ENCODE data around the gene BORCS5. TPM values are rescaled to one million over a fixed set of nuclear protein-coding genes. Genes with fewer than 3 reads are reported as not detected.

The BORCS5 gene
- total and polyA plus RNA-seq, 2 experiments from 2014 or later, result 7.7 to 14.1 TPM

DNA sequence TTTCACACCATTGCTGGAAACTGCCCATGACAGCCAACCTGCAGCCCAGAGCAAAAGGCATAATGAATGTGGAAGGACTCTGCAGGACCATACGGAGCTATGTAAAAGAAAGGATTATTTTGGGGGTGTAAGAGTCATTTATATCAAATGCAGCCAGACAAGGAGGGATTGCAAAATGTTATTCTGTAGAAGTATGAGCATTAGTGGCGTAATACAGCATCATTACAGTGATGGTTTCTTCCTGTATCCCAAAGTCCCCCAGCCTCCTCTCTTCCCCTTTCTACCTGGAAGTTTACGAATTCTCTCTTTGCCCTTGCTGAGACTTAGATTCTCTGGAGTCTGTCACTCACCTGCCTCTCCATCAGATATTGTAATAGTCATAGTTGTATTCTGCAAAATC, 89.9 kb downstream of the BORCS5 start:
- H3K9me3 ChIP-seq (ENCODE audit: low read depth), result no peaks in the 10 kb centered on the region
- in situ Hi-C loops (cut with MboI), result no loop called here
- H3K4me1 ChIP-seq (ENCODE audit: insufficient read depth), result peaks cover 13% of the 10 kb centered on the region
- TF ChIP-seq EZH2phosphoT487 (IDR thresholded peaks at IDR 0.05; ENCODE audit: insufficient read depth, low read depth) (no peak), EZH2 (IDR thresholded peaks at IDR 0.05; ENCODE audit: insufficient read depth, poor library complexity, severe bottlenecking) (no peak)
- no peak overlapping the region for H3K4me2 ChIP-seq (ENCODE audit: unreplicated experiment)
- DNase-seq, result no peak
- H3F3A ChIP-seq (ENCODE audit: insufficient read depth), result peaks cover 11% of the 10 kb centered on the region; the same call in 1 of the 2 replicates
- H3K27ac ChIP-seq, result no peak overlapping the region
- no peaks in the 10 kb centered on the region for H3K27me3 ChIP-seq (replicated peaks; ENCODE audit: insufficient read depth)
- H3K4me3 ChIP-seq, result no peak overlapping the region
- H3K36me3 ChIP-seq (ENCODE audit: low read depth), result no peaks in the 10 kb centered on the region
- no peak overlapping the region for H3K9ac ChIP-seq
- 98 to 100% methylated on average over 3 of the region's 3 CpGs for WGBS, 2 experiments (ENCODE audit: low coverage in 1 of 2, low lambda C conversion rate in 2 of 2, missing lambda C conversion rate in 2 of 2)
- H3K9me2 ChIP-seq (ENCODE audit: insufficient read depth), result no peaks in the 10 kb centered on the region
- no peaks in the 10 kb centered on the region for H3K79me2 ChIP-seq (ENCODE audit: insufficient read depth)
- no peaks in the 10 kb centered on the region for H4K20me1 ChIP-seq (ENCODE audit: insufficient read depth)
- no peak overlapping the region for H2AFZ ChIP-seq

DNA sequence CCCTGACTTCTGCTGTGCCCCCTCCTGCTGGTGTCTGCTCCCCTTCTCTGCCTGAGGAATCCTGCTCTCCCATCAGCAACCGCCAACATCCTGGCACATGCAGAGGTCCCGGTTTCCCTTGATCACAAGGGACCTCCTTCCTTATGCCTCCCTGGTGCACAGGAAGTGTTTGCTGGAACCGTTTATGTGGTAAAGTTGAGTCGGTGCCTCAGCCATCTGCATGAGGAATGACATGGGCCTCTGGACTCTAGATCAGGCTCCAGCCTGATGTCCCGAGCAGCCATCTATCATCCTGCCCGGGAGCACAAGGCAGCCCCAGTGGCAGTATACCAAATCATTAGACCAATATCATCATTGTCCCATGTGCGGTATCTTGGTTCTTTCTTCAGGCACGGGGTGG, 90.4 kb downstream of the BORCS5 start:
- no peaks in the 10 kb centered on the region for H3K79me2 ChIP-seq (ENCODE audit: insufficient read depth)
- DNase-seq, result no peak

GRCh38 chr12:12447837-12448236, 91.0 kb downstream of the BORCS5 start:
- Histone ChIP-seq H3K27ac (no peak overlapping the region), H3F3A (ENCODE audit: insufficient read depth) (peaks cover 2% of the 10 kb centered on the region; the same call in 1 of the 2 replicates), H3K4me2 (ENCODE audit: unreplicated experiment) (no peak overlapping the region), H3K9me3 (ENCODE audit: low read depth) (no peaks in the 10 kb centered on the region), H3K4me3 (no peak overlapping the region), H3K9me2 (ENCODE audit: insufficient read depth) (no peaks in the 10 kb centered on the region), H3K4me1 (ENCODE audit: insufficient read depth) (peaks cover 6% of the 10 kb centered on the region), H3K36me3 (ENCODE audit: low read depth) (no peaks in the 10 kb centered on the region), H3K27me3 (replicated peaks; ENCODE audit: insufficient read depth) (no peaks in the 10 kb centered on the region), H2AFZ (no peak overlapping the region), H3K9ac (no peak overlapping the region), H3K79me2 (ENCODE audit: insufficient read depth) (no peaks in the 10 kb centered on the region), H4K20me1 (ENCODE audit: insufficient read depth) (no peaks in the 10 kb centered on the region)
- TF ChIP-seq EZH2phosphoT487 (IDR thresholded peaks at IDR 0.05; ENCODE audit: insufficient read depth, low read depth), result no peak
- no peak for TF ChIP-seq EZH2 (IDR thresholded peaks at IDR 0.05; ENCODE audit: insufficient read depth, poor library complexity, severe bottlenecking)
- 95 to 96% methylated on average over 10 of the region's 10 CpGs for WGBS, 2 experiments (ENCODE audit: low coverage in 1 of 2, low lambda C conversion rate in 2 of 2, missing lambda C conversion rate in 2 of 2)
- no peak for DNase-seq
- in situ Hi-C loops (cut with MboI), result no loop called here

More for the DNA sequence above, 90.4 kb downstream of the BORCS5 start:
- Histone ChIP-seq H3K9me3 (ENCODE audit: low read depth) (no peaks in the 10 kb centered on the region), H3K4me2 (ENCODE audit: unreplicated experiment) (no peak overlapping the region), H3K9me2 (ENCODE audit: insufficient read depth) (no peaks in the 10 kb centered on the region), H3K9ac (no peak overlapping the region), H3K27ac (no peak overlapping the region), H3K4me1 (ENCODE audit: insufficient read depth) (peaks cover 12% of the 10 kb centered on the region), H3K27me3 (replicated peaks; ENCODE audit: insufficient read depth) (no peaks in the 10 kb centered on the region), H2AFZ (no peak overlapping the region), H3K4me3 (no peak overlapping the region), H4K20me1 (ENCODE audit: insufficient read depth) (no peaks in the 10 kb centered on the region), H3K36me3 (ENCODE audit: low read depth) (no peaks in the 10 kb centered on the region), H3F3A (ENCODE audit: insufficient read depth) (peaks cover 8% of the 10 kb centered on the region; the same call in 1 of the 2 replicates)
- 65 to 67% methylated on average over 8 of the region's 8 CpGs for WGBS, 2 experiments (ENCODE audit: low coverage in 1 of 2, low lambda C conversion rate in 2 of 2, missing lambda C conversion rate in 2 of 2)
- TF ChIP-seq EZH2phosphoT487 (IDR thresholded peaks at IDR 0.05; ENCODE audit: insufficient read depth, low read depth) (no peak), EZH2 (IDR thresholded peaks at IDR 0.05; ENCODE audit: insufficient read depth, poor library complexity, severe bottlenecking) (no peak)
- in situ Hi-C loops (cut with MboI), result no loop called here

- no peaks in the 10 kb centered on the region for H3F3A ChIP-seq (ENCODE audit: insufficient read depth)
- no peaks in the 10 kb centered on the region for H3K9me3 ChIP-seq (ENCODE audit: low read depth)
- H3K79me2 ChIP-seq (ENCODE audit: insufficient read depth), result no peaks in the 10 kb centered on the region
- no peak overlapping the region for H3K9ac ChIP-seq
- DNase-seq, result no peak
- no peak overlapping the region for H2AFZ ChIP-seq
- no peaks in the 10 kb centered on the region for H3K4me1 ChIP-seq (ENCODE audit: insufficient read depth)
- no peaks in the 10 kb centered on the region for H3K9me2 ChIP-seq (ENCODE audit: insufficient read depth)
- no peak overlapping the region for H3K4me3 ChIP-seq
- no peaks in the 10 kb centered on the region for H4K20me1 ChIP-seq (ENCODE audit: insufficient read depth)
- H3K27me3 ChIP-seq (replicated peaks; ENCODE audit: insufficient read depth), result no peaks in the 10 kb centered on the region
- H3K27ac ChIP-seq, result no peak overlapping the region
- WGBS, 2 experiments (ENCODE audit: low coverage in 1 of 2, low lambda C conversion rate in 2 of 2, missing lambda C conversion rate in 2 of 2), result 89 to 90% methylated on average over 13 of the region's 13 CpGs
- TF ChIP-seq EZH2phosphoT487 (IDR thresholded peaks at IDR 0.05; ENCODE audit: insufficient read depth, low read depth) (no peak), EZH2 (IDR thresholded peaks at IDR 0.05; ENCODE audit: insufficient read depth, poor library complexity, severe bottlenecking) (no peak)
- no peaks in the 10 kb centered on the region for H3K36me3 ChIP-seq (ENCODE audit: low read depth)
- in situ Hi-C loops (cut with MboI), result no loop called here
- no peak overlapping the region for H3K4me2 ChIP-seq (ENCODE audit: unreplicated experiment)
Observed at GRCh38 chr12:12449533-12450025, 92.7 kb downstream of the BORCS5 start.

All from GM23248 (cell line).